ENCODE results near the gene NAV2.

DNA sequence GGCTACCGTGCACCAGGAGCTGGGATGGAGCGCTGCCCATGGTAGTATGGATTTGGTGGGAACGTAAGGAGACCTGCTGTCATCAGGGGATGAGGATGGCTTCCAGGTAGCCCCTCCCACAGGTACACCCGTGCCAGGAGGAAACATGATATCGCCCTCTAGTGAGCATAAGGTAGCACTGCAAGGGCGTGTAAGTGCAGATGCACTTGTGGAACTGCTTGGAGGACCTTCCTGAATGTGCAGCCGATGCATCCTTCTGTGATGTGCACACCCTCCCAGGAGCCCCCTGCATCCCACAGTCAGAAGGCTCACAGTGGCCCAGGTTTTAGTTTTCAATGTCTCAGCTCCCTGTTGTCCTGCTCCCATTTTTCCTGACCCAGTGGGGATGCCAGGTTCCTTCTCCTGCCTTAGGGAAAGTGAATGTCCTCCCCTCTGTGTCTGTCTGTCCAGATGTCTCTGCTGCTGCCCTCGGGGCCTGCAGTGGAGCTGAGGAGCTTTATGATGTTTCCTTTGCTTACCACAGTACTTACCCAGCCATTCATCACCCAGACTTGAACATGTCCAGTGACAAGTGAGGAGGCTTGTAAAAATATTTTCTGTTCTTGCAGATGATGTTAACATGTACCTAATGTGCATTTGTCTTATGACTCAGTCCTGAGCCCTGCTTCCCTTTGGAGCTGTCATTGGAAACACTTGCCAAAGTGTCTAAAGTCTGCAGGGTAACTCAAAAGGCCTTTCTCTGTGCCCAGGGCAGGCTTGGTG lies 398.5 kb downstream of the NAV2 start:
- no peak for TF ChIP-seq POLR2A (IDR thresholded peaks at IDR 0.05; ENCODE audit: low read length)
- no peak for TF ChIP-seq GATA1 (IDR thresholded peaks at IDR 0.05; ENCODE audit: low read depth, low read length)

Data from erythroblast (primary cell).